ENCODE results near the gene KRT76. TPM values are rescaled to one million over a fixed set of nuclear protein-coding genes. Genes with fewer than 3 reads are reported as not detected.

KRT76 gene
- total and polyA plus RNA-seq, 2 experiments from 2014 or later, result not detected

GRCh38 chr12:52817003-52817698, 40.0 kb upstream of the KRT76 start:
- TF ChIP-seq EZH2 (IDR thresholded peaks at IDR 0.05; ENCODE audit: insufficient read depth, poor library complexity, severe bottlenecking) (no peak), EZH2phosphoT487 (IDR thresholded peaks at IDR 0.05; ENCODE audit: insufficient read depth, low read depth) (no peak)
- in situ Hi-C loops (cut with MboI), result no loop called here
- DNase-seq, result no peak
- no peaks in the 10 kb centered on the region for H3K9me3 ChIP-seq (ENCODE audit: low read depth)
- peaks cover 13% of the 10 kb centered on the region; the same call in 1 of the 2 replicates for H3K4me1 ChIP-seq (ENCODE audit: insufficient read depth)
- H3K4me3 ChIP-seq, result no peak overlapping the region
- no peak overlapping the region for H3K27ac ChIP-seq
- no peak overlapping the region for H2AFZ ChIP-seq
- H3K79me2 ChIP-seq (ENCODE audit: insufficient read depth), result no peaks in the 10 kb centered on the region
- H3K4me2 ChIP-seq (ENCODE audit: unreplicated experiment), result no peak overlapping the region
- H3K27me3 ChIP-seq (replicated peaks; ENCODE audit: insufficient read depth), result peaks cover 49% of the 10 kb centered on the region
- H4K20me1 ChIP-seq (ENCODE audit: insufficient read depth), result no peaks in the 10 kb centered on the region
- no peaks in the 10 kb centered on the region for H3K36me3 ChIP-seq (ENCODE audit: low read depth)
- no peaks in the 10 kb centered on the region for H3F3A ChIP-seq (ENCODE audit: insufficient read depth)
- no peak overlapping the region for H3K9ac ChIP-seq
- WGBS, 2 experiments (ENCODE audit: low coverage in 1 of 2, low lambda C conversion rate in 2 of 2, missing lambda C conversion rate in 2 of 2), result 49 to 55% methylated on average over 8 of the region's 8 CpGs
- no peaks in the 10 kb centered on the region for H3K9me2 ChIP-seq (ENCODE audit: insufficient read depth)

GRCh38 chr12:52815676-52816588, 38.8 kb upstream of the KRT76 start:
- no peaks in the 10 kb centered on the region for H4K20me1 ChIP-seq (ENCODE audit: insufficient read depth)
- H3K27me3 ChIP-seq (replicated peaks; ENCODE audit: insufficient read depth), result peaks cover 51% of the 10 kb centered on the region
- DNase-seq, result no peak
- H3K9ac ChIP-seq, result no peak overlapping the region
- no peak overlapping the region for H3K4me3 ChIP-seq
- no peaks in the 10 kb centered on the region for H3F3A ChIP-seq (ENCODE audit: insufficient read depth)
- H3K79me2 ChIP-seq (ENCODE audit: insufficient read depth), result no peaks in the 10 kb centered on the region
- in situ Hi-C loops (cut with MboI), result no loop called here
- H3K27ac ChIP-seq, result no peak overlapping the region
- H3K9me3 ChIP-seq (ENCODE audit: low read depth), result no peaks in the 10 kb centered on the region
- TF ChIP-seq EZH2 (IDR thresholded peaks at IDR 0.05; ENCODE audit: insufficient read depth, poor library complexity, severe bottlenecking) (no peak), EZH2phosphoT487 (IDR thresholded peaks at IDR 0.05; ENCODE audit: insufficient read depth, low read depth) (no peak)
- H3K4me1 ChIP-seq (ENCODE audit: insufficient read depth), result peaks cover 10% of the 10 kb centered on the region; the same call in 1 of the 2 replicates
- 53 to 62% methylated on average over 9 of the region's 9 CpGs for WGBS, 2 experiments (ENCODE audit: low coverage in 1 of 2, low lambda C conversion rate in 2 of 2, missing lambda C conversion rate in 2 of 2)
- no peak overlapping the region for H2AFZ ChIP-seq
- no peaks in the 10 kb centered on the region for H3K9me2 ChIP-seq (ENCODE audit: insufficient read depth)
- no peak overlapping the region for H3K4me2 ChIP-seq (ENCODE audit: unreplicated experiment)
- no peaks in the 10 kb centered on the region for H3K36me3 ChIP-seq (ENCODE audit: low read depth)

GRCh38 chr12:52815161-52815560, 38.0 kb upstream of the KRT76 start:
- WGBS, 2 experiments (ENCODE audit: low coverage in 1 of 2, low lambda C conversion rate in 2 of 2, missing lambda C conversion rate in 2 of 2), result 61 to 63% methylated on average over 4 of the region's 4 CpGs
- no peak overlapping the region for H3K9ac ChIP-seq
- no peaks in the 10 kb centered on the region for H3F3A ChIP-seq (ENCODE audit: insufficient read depth)

GRCh38 chr12:52814710-52815155, 37.6 kb upstream of the KRT76 start:
- TF ChIP-seq EZH2phosphoT487 (IDR thresholded peaks at IDR 0.05; ENCODE audit: insufficient read depth, low read depth) (no peak), EZH2 (IDR thresholded peaks at IDR 0.05; ENCODE audit: insufficient read depth, poor library complexity, severe bottlenecking) (no peak)
- Histone ChIP-seq H4K20me1 (ENCODE audit: insufficient read depth) (no peaks in the 10 kb centered on the region), H3K4me2 (ENCODE audit: unreplicated experiment) (no peak overlapping the region), H3K9me3 (ENCODE audit: low read depth) (no peaks in the 10 kb centered on the region), H3K9me2 (ENCODE audit: insufficient read depth) (no peaks in the 10 kb centered on the region), H3K4me3 (no peak overlapping the region), H3K27ac (no peak overlapping the region), H3K79me2 (ENCODE audit: insufficient read depth) (no peaks in the 10 kb centered on the region), H3K36me3 (ENCODE audit: low read depth) (no peaks in the 10 kb centered on the region), H3K27me3 (replicated peaks; ENCODE audit: insufficient read depth) (peaks cover 55% of the 10 kb centered on the region), H3K4me1 (ENCODE audit: insufficient read depth) (peaks cover 10% of the 10 kb centered on the region; the same call in 1 of the 2 replicates), H3K9ac (no peak overlapping the region), H3F3A (ENCODE audit: insufficient read depth) (no peaks in the 10 kb centered on the region), H2AFZ (no peak overlapping the region)
- WGBS, 2 experiments (ENCODE audit: low coverage in 1 of 2, low lambda C conversion rate in 2 of 2, missing lambda C conversion rate in 2 of 2), result 70 to 71% methylated on average over 4 of the region's 4 CpGs
- in situ Hi-C loops (cut with MboI), result no loop called here
- DNase-seq, result no peak

More at GRCh38 chr12:52815161-52815560, 38.0 kb upstream of the KRT76 start:
- Histone ChIP-seq H3K27ac (no peak overlapping the region), H3K4me3 (no peak overlapping the region), H4K20me1 (ENCODE audit: insufficient read depth) (no peaks in the 10 kb centered on the region), H3K27me3 (replicated peaks; ENCODE audit: insufficient read depth) (peaks cover 57% of the 10 kb centered on the region), H3K79me2 (ENCODE audit: insufficient read depth) (no peaks in the 10 kb centered on the region), H3K36me3 (ENCODE audit: low read depth) (no peaks in the 10 kb centered on the region), H2AFZ (no peak overlapping the region), H3K4me1 (ENCODE audit: insufficient read depth) (peaks cover 10% of the 10 kb centered on the region; the same call in 1 of the 2 replicates), H3K4me2 (ENCODE audit: unreplicated experiment) (no peak overlapping the region), H3K9me3 (ENCODE audit: low read depth) (no peaks in the 10 kb centered on the region), H3K9me2 (ENCODE audit: insufficient read depth) (no peaks in the 10 kb centered on the region)
- in situ Hi-C loops (cut with MboI), result no loop called here
- no peak for DNase-seq
- TF ChIP-seq EZH2phosphoT487 (IDR thresholded peaks at IDR 0.05; ENCODE audit: insufficient read depth, low read depth), result no peak
- no peak for TF ChIP-seq EZH2 (IDR thresholded peaks at IDR 0.05; ENCODE audit: insufficient read depth, poor library complexity, severe bottlenecking)

Data from GM23248 (cell line).